ENCODE measurements around the gene ELOVL6.

GRCh38 chr4:110245577-110245976, 47.2 kb upstream of the ELOVL6 start:
- no peak for TF ChIP-seq CTCF (conservative IDR thresholded peaks at IDR 0.05 in 1 of 2, IDR thresholded peaks at IDR 0.05 in 1 of 2; ENCODE audit: low read depth in 1 of 2, low read length in 2 of 2)
- no peak for TF ChIP-seq EZH2 (IDR thresholded peaks at IDR 0.05; ENCODE audit: low read length, missing control alignments)
